Measurements from ENCODE around the gene SLC44A1. TPM values are rescaled to one million over a fixed set of nuclear protein-coding genes. Genes with fewer than 3 reads are reported as not detected.
A peak's percentile ranks its signal among the peaks of the same experiment; 100 is the strongest.

Gene SLC44A1
- total and polyA plus RNA-seq, 2 of the 13 experiments (the other 11 are each of a cell fraction or from before 2014, with no cell fraction given), result 21.4 to 40.8 TPM

DNA sequence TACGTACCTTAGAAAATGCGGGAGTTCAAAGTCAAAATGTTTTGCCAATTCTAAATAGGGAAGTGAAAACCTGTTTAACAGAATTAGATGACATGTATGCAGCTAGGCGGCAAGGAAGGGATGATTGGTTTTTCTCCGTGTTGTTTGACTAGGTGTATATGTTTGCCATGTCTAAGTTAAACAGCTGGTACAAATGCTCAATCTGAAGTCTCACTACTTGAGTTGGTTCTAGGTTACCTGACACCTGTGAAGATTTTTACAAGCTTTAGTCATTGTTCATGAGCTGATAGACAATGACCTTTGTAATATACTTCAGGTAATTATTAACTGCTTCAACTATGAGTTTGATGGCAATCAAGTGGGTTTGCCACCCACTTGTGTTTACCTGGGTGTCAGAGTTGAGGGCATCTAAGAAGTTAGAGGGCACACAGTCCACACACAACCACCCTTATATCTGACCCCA is 74.3 kb downstream of the SLC44A1 start (continued):
- TF ChIP-seq, protein P1, sequence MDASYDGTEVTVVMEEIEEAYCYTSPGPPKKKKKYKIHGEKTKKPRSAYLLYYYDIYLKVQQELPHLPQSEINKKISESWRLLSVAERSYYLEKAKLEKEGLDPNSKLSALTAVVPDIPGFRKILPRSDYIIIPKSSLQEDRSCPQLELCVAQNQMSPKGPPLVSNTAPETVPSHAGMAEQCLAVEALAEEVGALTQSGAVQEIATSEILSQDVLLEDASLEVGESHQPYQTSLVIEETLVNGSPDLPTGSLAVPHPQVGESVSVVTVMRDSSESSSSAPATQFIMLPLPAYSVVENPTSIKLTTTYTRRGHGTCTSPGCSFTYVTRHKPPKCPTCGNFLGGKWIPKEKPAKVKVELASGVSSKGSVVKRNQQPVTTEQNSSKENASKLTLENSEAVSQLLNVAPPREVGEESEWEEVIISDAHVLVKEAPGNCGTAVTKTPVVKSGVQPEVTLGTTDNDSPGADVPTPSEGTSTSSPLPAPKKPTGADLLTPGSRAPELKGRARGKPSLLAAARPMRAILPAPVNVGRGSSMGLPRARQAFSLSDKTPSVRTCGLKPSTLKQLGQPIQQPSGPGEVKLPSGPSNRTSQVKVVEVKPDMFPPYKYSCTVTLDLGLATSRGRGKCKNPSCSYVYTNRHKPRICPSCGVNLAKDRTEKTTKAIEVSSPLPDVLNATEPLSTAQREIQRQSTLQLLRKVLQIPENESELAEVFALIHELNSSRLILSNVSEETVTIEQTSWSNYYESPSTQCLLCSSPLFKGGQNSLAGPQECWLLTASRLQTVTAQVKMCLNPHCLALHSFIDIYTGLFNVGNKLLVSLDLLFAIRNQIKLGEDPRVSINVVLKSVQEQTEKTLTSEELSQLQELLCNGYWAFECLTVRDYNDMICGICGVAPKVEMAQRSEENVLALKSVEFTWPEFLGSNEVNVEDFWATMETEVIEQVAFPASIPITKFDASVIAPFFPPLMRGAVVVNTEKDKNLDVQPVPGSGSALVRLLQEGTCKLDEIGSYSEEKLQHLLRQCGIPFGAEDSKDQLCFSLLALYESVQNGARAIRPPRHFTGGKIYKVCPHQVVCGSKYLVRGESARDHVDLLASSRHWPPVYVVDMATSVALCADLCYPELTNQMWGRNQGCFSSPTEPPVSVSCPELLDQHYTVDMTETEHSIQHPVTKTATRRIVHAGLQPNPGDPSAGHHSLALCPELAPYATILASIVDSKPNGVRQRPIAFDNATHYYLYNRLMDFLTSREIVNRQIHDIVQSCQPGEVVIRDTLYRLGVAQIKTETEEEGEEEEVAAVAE (CRISPR knock-in tag; IDR thresholded peaks at IDR 0.05; ENCODE audit: borderline replicate concordance), result no peak
- TF ChIP-seq NCOA1 (CRISPR knock-in tag; IDR thresholded peaks at IDR 0.05), result no peak
- no peak for TF ChIP-seq ATF7 (IDR thresholded peaks at IDR 0.05)
- TF ChIP-seq ATF7 (CRISPR knock-in tag; IDR thresholded peaks at IDR 0.05), result no peak
- TF ChIP-seq, protein P2, sequence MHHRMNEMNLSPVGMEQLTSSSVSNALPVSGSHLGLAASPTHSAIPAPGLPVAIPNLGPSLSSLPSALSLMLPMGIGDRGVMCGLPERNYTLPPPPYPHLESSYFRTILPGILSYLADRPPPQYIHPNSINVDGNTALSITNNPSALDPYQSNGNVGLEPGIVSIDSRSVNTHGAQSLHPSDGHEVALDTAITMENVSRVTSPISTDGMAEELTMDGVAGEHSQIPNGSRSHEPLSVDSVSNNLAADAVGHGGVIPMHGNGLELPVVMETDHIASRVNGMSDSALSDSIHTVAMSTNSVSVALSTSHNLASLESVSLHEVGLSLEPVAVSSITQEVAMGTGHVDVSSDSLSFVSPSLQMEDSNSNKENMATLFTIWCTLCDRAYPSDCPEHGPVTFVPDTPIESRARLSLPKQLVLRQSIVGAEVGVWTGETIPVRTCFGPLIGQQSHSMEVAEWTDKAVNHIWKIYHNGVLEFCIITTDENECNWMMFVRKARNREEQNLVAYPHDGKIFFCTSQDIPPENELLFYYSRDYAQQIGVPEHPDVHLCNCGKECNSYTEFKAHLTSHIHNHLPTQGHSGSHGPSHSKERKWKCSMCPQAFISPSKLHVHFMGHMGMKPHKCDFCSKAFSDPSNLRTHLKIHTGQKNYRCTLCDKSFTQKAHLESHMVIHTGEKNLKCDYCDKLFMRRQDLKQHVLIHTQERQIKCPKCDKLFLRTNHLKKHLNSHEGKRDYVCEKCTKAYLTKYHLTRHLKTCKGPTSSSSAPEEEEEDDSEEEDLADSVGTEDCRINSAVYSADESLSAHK (CRISPR knock-in tag; IDR thresholded peaks at IDR 0.05; ENCODE audit: borderline replicate concordance), result no peak
- peak; percentile 19; the same call in 1 of the 2 replicates for TF ChIP-seq IRF2 (CRISPR knock-in tag; IDR thresholded peaks at IDR 0.05)
- TF ChIP-seq, protein P3, sequence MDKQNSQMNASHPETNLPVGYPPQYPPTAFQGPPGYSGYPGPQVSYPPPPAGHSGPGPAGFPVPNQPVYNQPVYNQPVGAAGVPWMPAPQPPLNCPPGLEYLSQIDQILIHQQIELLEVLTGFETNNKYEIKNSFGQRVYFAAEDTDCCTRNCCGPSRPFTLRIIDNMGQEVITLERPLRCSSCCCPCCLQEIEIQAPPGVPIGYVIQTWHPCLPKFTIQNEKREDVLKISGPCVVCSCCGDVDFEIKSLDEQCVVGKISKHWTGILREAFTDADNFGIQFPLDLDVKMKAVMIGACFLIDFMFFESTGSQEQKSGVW (CRISPR knock-in tag; IDR thresholded peaks at IDR 0.05; ENCODE audit: borderline replicate concordance), result no peak
- no peak for TF ChIP-seq KLF13 (CRISPR knock-in tag; IDR thresholded peaks at IDR 0.05)
- TF ChIP-seq ZNF329 (CRISPR knock-in tag; IDR thresholded peaks at IDR 0.05; ENCODE audit: low read depth), result no peak
- TF ChIP-seq, protein P4, sequence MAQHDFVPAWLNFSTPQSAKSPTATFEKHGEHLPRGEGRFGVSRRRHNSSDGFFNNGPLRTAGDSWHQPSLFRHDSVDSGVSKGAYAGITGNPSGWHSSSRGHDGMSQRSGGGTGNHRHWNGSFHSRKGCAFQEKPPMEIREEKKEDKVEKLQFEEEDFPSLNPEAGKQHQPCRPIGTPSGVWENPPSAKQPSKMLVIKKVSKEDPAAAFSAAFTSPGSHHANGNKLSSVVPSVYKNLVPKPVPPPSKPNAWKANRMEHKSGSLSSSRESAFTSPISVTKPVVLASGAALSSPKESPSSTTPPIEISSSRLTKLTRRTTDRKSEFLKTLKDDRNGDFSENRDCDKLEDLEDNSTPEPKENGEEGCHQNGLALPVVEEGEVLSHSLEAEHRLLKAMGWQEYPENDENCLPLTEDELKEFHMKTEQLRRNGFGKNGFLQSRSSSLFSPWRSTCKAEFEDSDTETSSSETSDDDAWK (CRISPR knock-in tag; IDR thresholded peaks at IDR 0.05), result no peak
- no peak for TF ChIP-seq FOXK2 (IDR thresholded peaks at IDR 0.05)
- no peak for TF ChIP-seq NFKBIZ (CRISPR knock-in tag; IDR thresholded peaks at IDR 0.05)
- TF ChIP-seq TRIM24 (CRISPR knock-in tag; IDR thresholded peaks at IDR 0.05), result no peak
- no peak for TF ChIP-seq CREB1 (IDR thresholded peaks at IDR 0.05)
- peak; percentile 59; the same call in 1 of the 2 replicates for TF ChIP-seq CREB1 (CRISPR knock-in tag; IDR thresholded peaks at IDR 0.05)
- no peak for TF ChIP-seq U2AF1 (optimal IDR thresholded peaks at IDR 0.05; ENCODE audit: low read depth, low read length)
- no peak for TF ChIP-seq KDM1A (CRISPR knock-in tag; IDR thresholded peaks at IDR 0.05)
- TF ChIP-seq THAP11 (CRISPR knock-in tag; IDR thresholded peaks at IDR 0.05), result no peak
- TF ChIP-seq ZNF354B (CRISPR knock-in tag; IDR thresholded peaks at IDR 0.05), result no peak
- peak; percentile 74 for TF ChIP-seq PPARG (CRISPR knock-in tag; conservative IDR thresholded peaks at IDR 0.05)
- no peak for TF ChIP-seq GZF1 (CRISPR knock-in tag; IDR thresholded peaks at IDR 0.05)
- TF ChIP-seq MAFK (conservative IDR thresholded peaks at IDR 0.05 in 1 of 2, IDR thresholded peaks at IDR 0.05 in 1 of 2; ENCODE audit: low read length in 2 of 2), result no peak
- no peak for TF ChIP-seq NR3C1 (CRISPR knock-in tag; IDR thresholded peaks at IDR 0.05)
- TF ChIP-seq EP300 (IDR thresholded peaks at IDR 0.05; ENCODE audit: low read depth in 2 of 2, low read length in 2 of 2), result peak in 1 of 2 experiments; percentile 62; a peak in 2 of 4 replicates
- TF ChIP-seq EP300 (CRISPR knock-in tag; IDR thresholded peaks at IDR 0.05; ENCODE audit: borderline replicate concordance), result 0 out of 2 replicates have a peak, but pooled peaks have one; percentile 19
